ENCODE measurements around the gene CMC1.
"Not testable (repeated sequence)": the region's sequence is repeated elsewhere in the genome, so short reads cannot be mapped to it uniquely, and the experiment has no call there.

CMC1 gene

GRCh38 chr3:28241221-28242160 lies at the start of gene CMC1:
Gene CMC1, plus strand, starts transcription at chr3:28241619. Its CDS starts 175 bp downstream, at chr3:28241794.
- DNase-seq = peak; percentile 77

- no peak for DNase-seq
Observed at GRCh38 chr3:28198161-28198560, 43.3 kb upstream of the CMC1 start.

- DNase-seq = no peak
Observed at GRCh38 chr3:28198974-28199373, 42.4 kb upstream of the CMC1 start.

GRCh38 chr3:28199643-28200042 lies 41.8 kb upstream of the CMC1 start:
- not testable (repeated sequence) for DNase-seq

GRCh38 chr3:28200366-28200848 lies 41.0 kb upstream of the CMC1 start:
- not testable (repeated sequence) for DNase-seq

- DNase-seq = no peak
Observed at GRCh38 chr3:28206479-28206878, 34.9 kb upstream of the CMC1 start.

GRCh38 chr3:28207000-28207733 lies 34.3 kb upstream of the CMC1 start:
- DNase-seq = no peak

GRCh38 chr3:28210968-28211713 lies 30.3 kb upstream of the CMC1 start:
- no peak for DNase-seq

GRCh38 chr3:28212681-28213080 lies 28.7 kb upstream of the CMC1 start:
- no peak for DNase-seq

GRCh38 chr3:28215407-28215806 lies 26.0 kb upstream of the CMC1 start:
- no peak for DNase-seq

- DNase-seq = no peak
Observed at GRCh38 chr3:28218071-28218916, 23.1 kb upstream of the CMC1 start.

GRCh38 chr3:28218917-28219198 lies 22.6 kb upstream of the CMC1 start:
- DNase-seq = no peak

- no peak for DNase-seq
Observed at GRCh38 chr3:28224430-28224829, 17.0 kb upstream of the CMC1 start.

- no peak for DNase-seq
Observed at GRCh38 chr3:28226020-28226419, 15.4 kb upstream of the CMC1 start.

GRCh38 chr3:28228623-28229022 lies 12.8 kb upstream of the CMC1 start:
- DNase-seq = no peak

- no peak for DNase-seq
Observed at GRCh38 chr3:28232659-28233058, 8.8 kb upstream of the CMC1 start.

- DNase-seq = no peak
Observed at GRCh38 chr3:28234454-28234853, 7.0 kb upstream of the CMC1 start.

- DNase-seq = no peak
Observed at GRCh38 chr3:28239108-28239507, 2.3 kb upstream of the CMC1 start.

GRCh38 chr3:28240441-28240840 lies 978 bp upstream of the CMC1 start:
- no peak for DNase-seq

GRCh38 chr3:28242519-28242918 lies 1.1 kb downstream of the CMC1 start:
- no peak for DNase-seq

- DNase-seq = no peak
Observed at GRCh38 chr3:28243424-28244106, 2.1 kb downstream of the CMC1 start.

GRCh38 chr3:28244491-28244890 lies 3.1 kb downstream of the CMC1 start:
- no peak for DNase-seq
